PC-9 (cell line): ENCODE measurements around the gene ARID3A. TPM values are rescaled to one million over a fixed set of nuclear protein-coding genes. Genes with fewer than 3 reads are reported as not detected.

Experiments used
- BruUV-seq: library from RNA; stranded (reverse); fragments of 400-500 nt; replicated peaks from 2 replicates; lab custom pipeline; 2021; lab: Mats Ljungman, UMichigan
- CTCF ChIA-PET: fragments of 300-600 bp; sonication (Branson Sonifier 250); formaldehyde crosslinking; loops from one replicate; lab custom pipeline; 2022; ENCODE audit warnings: antibody characterized with exemption; lab: Charles Lee
- POLR2A ChIA-PET: fragments of 300-600 bp; sonication (Branson Sonifier 250); formaldehyde crosslinking; loops from one replicate; lab custom pipeline; 2022; ENCODE audit warnings: antibody characterized with exemption; ENCODE audit not compliant: unreplicated experiment; lab: Charles Lee
- DNase-seq, 2 experiments: peaks; one replicate each; pipeline versions ENCODE4 v3.0.0 to v3.0.0-alpha.2; 2015 to 2022; ENCODE audit warnings: mixed read lengths in 1 of 2
- H2AFZ ChIP-seq: fragments of 200-600 bp; sonication (generic); 2 replicates; pipeline ENCODE4 v1.8.1; 2017; ENCODE audit warnings: antibody characterized with exemption
- H3F3A ChIP-seq: fragments of 200-600 bp; sonication (generic); 2 replicates; pipeline ENCODE4 v1.8.1; 2017; ENCODE audit warnings: antibody characterized with exemption, mild to moderate bottlenecking, low read depth; ENCODE audit not compliant: insufficient read depth
- H3K27ac ChIP-seq: fragments of 200-600 bp; sonication (generic); 2 replicates; pipeline ENCODE4 v1.6.1; 2016; ENCODE audit warnings: mixed run types
- H3K27me3 ChIP-seq: fragments of 200-600 bp; sonication (generic); 2 replicates; pipeline ENCODE4 v1.6.1; 2016; ENCODE audit warnings: low read depth, mixed run types; ENCODE audit not compliant: insufficient read depth
- H3K36me3 ChIP-seq: fragments of 200-600 bp; sonication (generic); 2 replicates; pipeline ENCODE4 v1.6.1; 2016; ENCODE audit warnings: low read depth, mixed run types
- H3K4me1 ChIP-seq: fragments of 200-600 bp; sonication (generic); replicated peaks from 2 replicates; pipeline ENCODE4 v1.6.1; 2016; ENCODE audit warnings: mixed run types; ENCODE audit not compliant: insufficient read depth
- H3K4me2 ChIP-seq: fragments of 200-600 bp; sonication (generic); 2 replicates; pipeline ENCODE4 v1.6.1; 2017; ENCODE audit warnings: mixed run types
- H3K4me3 ChIP-seq: fragments of 200-600 bp; sonication (generic); 2 replicates; pipeline ENCODE4 v1.6.1; 2016; ENCODE audit warnings: mixed run types
- H3K79me2 ChIP-seq: fragments of 200-600 bp; sonication (generic); 2 replicates; pipeline ENCODE4 v1.6.1; 2017; ENCODE audit warnings: low read depth, mixed run types
- H3K9me2 ChIP-seq: fragments of 200-600 bp; sonication (generic); 2 replicates; pipeline ENCODE4 v1.8.1; 2017; ENCODE audit warnings: mild to moderate bottlenecking; ENCODE audit not compliant: insufficient read depth
- H3K9me3 ChIP-seq: fragments of 200-600 bp; sonication (generic); 2 replicates; pipeline ENCODE4 v1.8.1; 2016; ENCODE audit warnings: low read depth; ENCODE audit not compliant: insufficient read depth
- H4K20me1 ChIP-seq: fragments of 200-600 bp; sonication (generic); 2 replicates; pipeline ENCODE4 v1.8.1; 2017; ENCODE audit not compliant: insufficient read depth
- CTCF ChIP-seq: fragments of 200-600 bp; sonication (generic); conservative IDR thresholded peaks from 2 replicates; pipeline ENCODE4 v1.6.1; 2017; ENCODE audit warnings: mixed run types, antibody characterized with exemption, mild to moderate bottlenecking, moderate library complexity
- EZH2 ChIP-seq: fragments of 200-600 bp; sonication (generic); IDR thresholded peaks from 2 replicates; pipeline ENCODE4 v1.8.0; 2017; ENCODE audit warnings: antibody characterized with exemption, low read depth
- intact Hi-C: fragments of 100-400 bp; cut with micrococcal nuclease; formaldehyde crosslinking; loops from one replicate; pipeline ENCODE4 v1.10.0; 2022; ENCODE audit not compliant: unreplicated experiment
- total RNA-seq: library from RNA; stranded (reverse); gene quantifications from 2 replicates; pipeline ENCODE4 v1.2.3, GENCODE V29; 2021

ARID3A gene
- total RNA-seq, 1 experiment from 2014 or later: 10.7 TPM

- H2AFZ ChIP-seq: no peak overlapping the region
- H3K27me3 ChIP-seq: no peaks in the 10 kb centered on the region
- H3K9me3 ChIP-seq: no peaks in the 10 kb centered on the region
- peaks cover 8% of the 10 kb centered on the region; the same call in 1 of the 2 replicates for H3K4me1 ChIP-seq
- no TSS peak for BruUV-seq
- TF ChIP-seq CTCF (no peak), EZH2 (no peak)
- peaks cover 5% of the 10 kb centered on the region for H3F3A ChIP-seq
- peaks cover 45% of the 10 kb centered on the region for H4K20me1 ChIP-seq
- POLR2A ChIA-PET: no interaction called here
- no peak for DNase-seq
- no peak overlapping the region for H3K27ac ChIP-seq
- no peak overlapping the region for H3K4me2 ChIP-seq
- no peak overlapping the region for H3K4me3 ChIP-seq
- CTCF ChIA-PET: interaction anchor here (0.6 kb wide), 1 partner anchor 176 kb away, joined by 7 read pairs; no protein-coding TSS in a partner anchor
- H3K36me3 ChIP-seq: no peaks in the 10 kb centered on the region
- intact Hi-C loops: no loop called here
- H3K79me2 ChIP-seq: peaks cover 29% of the 10 kb centered on the region
- no peaks in the 10 kb centered on the region for H3K9me2 ChIP-seq
Measured at GRCh38 chr19:1011831-1012333, 86.0 kb downstream of the ARID3A start.

- BruUV-seq: no TSS peak
- DNase-seq: no peak
- CTCF ChIA-PET: interaction anchor here (0.5 to 0.6 kb wide), 2 partner anchors 10 to 177 kb away, joined by 7 to 11 read pairs; no protein-coding TSS in a partner anchor
- no peaks in the 10 kb centered on the region for H3K9me3 ChIP-seq
- peaks cover 49% of the 10 kb centered on the region for H4K20me1 ChIP-seq
- no peaks in the 10 kb centered on the region for H3K36me3 ChIP-seq
- no peak overlapping the region for H3K27ac ChIP-seq
- intact Hi-C loops: no loop called here
- POLR2A ChIA-PET: no interaction called here
- TF ChIP-seq CTCF (no peak), EZH2 (no peak)
- H3K9me2 ChIP-seq: no peaks in the 10 kb centered on the region
- H3K4me3 ChIP-seq: no peak overlapping the region
- H2AFZ ChIP-seq: no peak overlapping the region
- peaks cover 8% of the 10 kb centered on the region for H3F3A ChIP-seq
- peaks cover 34% of the 10 kb centered on the region for H3K79me2 ChIP-seq
- no peak overlapping the region for H3K4me2 ChIP-seq
- H3K4me1 ChIP-seq: peaks cover 12% of the 10 kb centered on the region
- H3K27me3 ChIP-seq: no peaks in the 10 kb centered on the region
Measured at GRCh38 chr19:1012334-1012733, 86.5 kb downstream of the ARID3A start.

GRCh38 chr19:1013218-1013617 is 87.4 kb downstream of the ARID3A start:
- intact Hi-C loops: no loop called here
- Histone ChIP-seq H3K79me2 (peaks cover 43% of the 10 kb centered on the region), H3K27ac (no peak overlapping the region), H2AFZ (no peak overlapping the region), H3K4me2 (no peak overlapping the region), H3K4me1 (peaks cover 21% of the 10 kb centered on the region), H3K4me3 (no peak overlapping the region), H3K36me3 (no peaks in the 10 kb centered on the region), H3K9me3 (no peaks in the 10 kb centered on the region), H3K27me3 (no peaks in the 10 kb centered on the region), H4K20me1 (peaks cover 58% of the 10 kb centered on the region), H3K9me2 (no peaks in the 10 kb centered on the region), H3F3A (peaks cover 8% of the 10 kb centered on the region)
- CTCF ChIA-PET: interaction anchor here (0.5 kb wide), 1 partner anchor 11 kb away, joined by 11 read pairs; no protein-coding TSS in a partner anchor
- POLR2A ChIA-PET: no interaction called here
- TF ChIP-seq CTCF (no peak), EZH2 (no peak)
- BruUV-seq: no TSS peak
- DNase-seq: no peak
